Activated T-cell treated with anti-CD3 and anti-CD28 coated beads, Interleukin-2, amount 50 U/mL, for 72 hours (primary cell): ENCODE measurements around the gene AMOTL2. TPM values are rescaled to one million over a fixed set of nuclear protein-coding genes. Genes with fewer than 3 reads are reported as not detected.

Experiments
- ATAC-seq, 2 donors: fragments of 150-1000 bp; cut with Tn5 transposase; replicated peaks in 1 of 2; 2 replicates each; pipeline ENCODE4 v1.10.0; 2021; ENCODE audit warnings: moderate library complexity in 2 of 2, mild to moderate bottlenecking in 1 of 2
- DNase-seq, 2 donors: peaks; one replicate each; pipeline ENCODE4 v3.0.0; 2021 to 2022; ENCODE audit warnings: mixed read lengths in 1 of 2
- H3K27ac Mint-ChIP-seq: one replicate; pipeline ENCODE4 v1.8.0; 2022; ENCODE audit warnings: mild to moderate bottlenecking, moderate library complexity, mixed read lengths
- H3K27me3 Mint-ChIP-seq: one replicate; pipeline ENCODE4 v1.8.0; 2022; ENCODE audit warnings: low read depth, mixed read lengths
- H3K36me3 Mint-ChIP-seq, 2 donors: one replicate each; pipeline ENCODE4 v1.8.0; 2022; ENCODE audit warnings: mixed read lengths in 2 of 2, mild to moderate bottlenecking in 1 of 2; ENCODE audit not compliant: insufficient read depth in 2 of 2
- H3K4me1 Mint-ChIP-seq: one replicate; pipeline ENCODE4 v1.8.0; 2022; ENCODE audit warnings: low read depth, mixed read lengths
- H3K4me3 Mint-ChIP-seq, 2 donors: one replicate each; pipeline ENCODE4 v1.8.0; 2022; ENCODE audit warnings: mild to moderate bottlenecking in 2 of 2, mixed read lengths in 2 of 2, moderate library complexity in 2 of 2
- H3K9me3 Mint-ChIP-seq, 2 donors: one replicate each; pipeline ENCODE4 v1.8.0; 2022; ENCODE audit warnings: mixed read lengths in 2 of 2
- total RNA-seq, 2 donors: library from RNA; stranded (reverse); gene quantifications; one replicate each; pipeline ENCODE4 v1.2.3, GENCODE V29; 2022

AMOTL2 gene
- total RNA-seq, 2 donors from 2014 or later: 0.07 TPM; not detected in 1

GRCh38 chr3:134326760-134327593, 47.3 kb downstream of the AMOTL2 start:
- no peak for DNase-seq
- Mint-ChIP-seq H3K4me1 (peaks cover 3% of the 10 kb centered on the region), H3K27me3 (peaks cover 7% of the 10 kb centered on the region), H3K27ac (no peak overlapping the region), H3K9me3 (no peaks in the 10 kb centered on the region), H3K36me3 (no peaks in the 10 kb centered on the region), H3K4me3 (no peak overlapping the region)
- ATAC-seq: no peak

DNA sequence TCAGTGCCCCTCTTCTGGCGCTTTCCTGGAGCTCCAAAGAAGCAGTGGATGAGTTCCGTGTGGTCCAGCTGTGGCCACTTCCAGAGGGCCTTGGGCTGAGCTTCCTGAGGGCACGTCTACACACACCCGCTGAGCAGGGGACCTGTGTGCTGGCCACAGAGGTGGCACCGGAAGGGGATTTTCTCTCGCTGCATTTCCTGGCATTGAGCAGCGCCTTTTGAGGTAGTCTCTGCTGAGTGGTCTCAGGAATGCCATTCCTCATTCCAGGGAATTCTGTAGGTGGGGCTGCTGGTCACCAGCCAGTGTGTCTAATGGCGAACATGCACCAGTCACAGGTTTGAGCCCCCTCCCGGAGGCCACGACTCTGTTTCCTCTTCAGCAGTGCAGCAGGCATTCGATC, 48.1 kb downstream of the AMOTL2 start:
- Mint-ChIP-seq H3K36me3 (no peaks in the 10 kb centered on the region), H3K27me3 (peaks cover 7% of the 10 kb centered on the region), H3K4me3 (no peak overlapping the region), H3K27ac (no peak overlapping the region), H3K4me1 (peaks cover 3% of the 10 kb centered on the region), H3K9me3 (no peaks in the 10 kb centered on the region)
- DNase-seq (no peak), ATAC-seq (no peak)

GRCh38 chr3:134325706-134326105, 48.5 kb downstream of the AMOTL2 start:
- H3K27ac Mint-ChIP-seq: no peak overlapping the region
- H3K4me1 Mint-ChIP-seq: peaks cover 3% of the 10 kb centered on the region
- H3K4me3 Mint-ChIP-seq: no peak overlapping the region
- no peaks in the 10 kb centered on the region for H3K9me3 Mint-ChIP-seq
- peaks cover 7% of the 10 kb centered on the region for H3K27me3 Mint-ChIP-seq
- no peaks in the 10 kb centered on the region for H3K36me3 Mint-ChIP-seq
- no peak for DNase-seq
- no peak for ATAC-seq

DNA sequence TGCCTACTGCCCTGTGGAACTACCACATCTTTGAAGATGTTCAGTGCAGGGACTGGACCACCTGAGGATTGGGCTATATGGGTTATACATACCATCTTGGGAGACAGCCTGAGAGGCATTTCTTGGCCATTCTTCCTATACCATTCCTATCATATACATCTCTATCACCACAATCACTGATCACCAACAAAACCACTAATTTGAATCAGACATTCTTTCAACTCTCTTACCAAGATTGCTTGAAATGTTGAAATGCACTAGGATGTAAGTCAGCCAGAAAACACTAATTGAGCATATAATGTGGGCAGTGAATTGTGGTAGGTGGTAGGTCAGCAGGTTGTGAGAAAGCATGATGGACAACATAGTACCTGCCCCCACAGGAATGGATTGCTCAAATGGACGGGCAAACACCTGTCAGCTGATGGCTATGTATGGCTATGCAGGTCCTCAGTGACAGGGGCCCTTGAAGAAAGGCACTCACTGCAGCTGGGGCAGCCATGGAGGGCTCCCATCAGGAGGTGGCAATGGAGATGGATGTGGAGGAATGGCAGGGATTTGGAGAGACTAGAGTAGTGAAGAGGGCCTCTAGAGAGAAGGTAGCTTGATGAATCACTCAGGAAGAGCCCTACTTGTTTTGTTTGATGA, 49.1 kb downstream of the AMOTL2 start:
- H3K9me3 Mint-ChIP-seq: no peaks in the 10 kb centered on the region
- no peak overlapping the region for H3K27ac Mint-ChIP-seq
- no peak for DNase-seq
- no peak overlapping the region for H3K4me3 Mint-ChIP-seq
- H3K27me3 Mint-ChIP-seq: peaks cover 7% of the 10 kb centered on the region
- peaks cover 3% of the 10 kb centered on the region for H3K4me1 Mint-ChIP-seq
- no peaks in the 10 kb centered on the region for H3K36me3 Mint-ChIP-seq
- ATAC-seq: no peak

- no peak for ATAC-seq
- no peak for DNase-seq
- no peaks in the 10 kb centered on the region for H3K4me1 Mint-ChIP-seq
- H3K9me3 Mint-ChIP-seq: no peaks in the 10 kb centered on the region
- H3K27me3 Mint-ChIP-seq: peaks cover 7% of the 10 kb centered on the region
- H3K36me3 Mint-ChIP-seq: no peaks in the 10 kb centered on the region
- H3K4me3 Mint-ChIP-seq: no peak overlapping the region
- H3K27ac Mint-ChIP-seq: no peak overlapping the region
These were observed 50.0 kb downstream of the AMOTL2 start for GRCh38 chr3:134323966-134324962.

DNA sequence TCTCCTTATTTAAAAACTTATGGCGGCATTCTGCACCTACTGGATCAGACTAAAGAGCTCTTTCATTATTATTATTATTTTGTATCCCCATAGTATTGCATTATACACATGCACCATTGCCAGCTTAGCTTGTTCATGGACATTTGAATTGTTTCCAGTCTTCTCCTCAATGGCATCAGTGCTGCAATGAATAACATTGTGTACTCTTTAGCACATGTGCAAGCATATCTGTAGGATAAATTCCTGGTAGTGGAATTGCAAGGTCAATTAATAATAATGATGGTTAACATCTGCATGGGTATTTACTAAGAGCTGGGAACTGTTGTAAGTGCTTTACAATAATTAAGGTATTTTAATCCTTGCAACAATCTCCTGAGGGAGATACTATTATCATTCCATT, 52.0 kb downstream of the AMOTL2 start:
- Mint-ChIP-seq H3K4me1 (no peaks in the 10 kb centered on the region), H3K9me3 (no peaks in the 10 kb centered on the region), H3K36me3 (no peaks in the 10 kb centered on the region), H3K4me3 (no peak overlapping the region), H3K27me3 (peaks cover 7% of the 10 kb centered on the region), H3K27ac (no peak overlapping the region)
- DNase-seq: no peak
- no peak for ATAC-seq

DNA sequence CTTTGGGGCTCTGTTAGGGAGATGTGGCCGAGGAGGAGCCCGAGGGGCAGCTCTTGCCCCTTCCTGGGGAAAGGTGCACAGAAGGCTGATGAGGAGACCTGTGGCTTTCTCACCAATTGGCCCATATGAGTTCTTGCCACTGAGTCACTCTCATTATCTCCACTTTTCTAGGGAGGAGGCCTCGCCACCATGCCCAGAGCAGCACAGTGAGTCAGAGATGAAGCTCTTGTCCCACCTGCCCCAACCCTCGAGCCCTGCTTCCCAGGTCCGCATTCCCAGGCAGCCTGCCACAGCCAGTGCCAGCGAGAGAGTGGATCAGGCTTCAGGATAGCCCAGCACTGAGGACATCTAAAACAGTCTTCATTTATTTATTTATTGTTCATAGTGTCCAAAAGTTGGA, 53.5 kb downstream of the AMOTL2 start:
- no peak for DNase-seq
- no peak overlapping the region for H3K27ac Mint-ChIP-seq
- H3K27me3 Mint-ChIP-seq: peaks cover 12% of the 10 kb centered on the region
- H3K36me3 Mint-ChIP-seq: no peaks in the 10 kb centered on the region
- no peaks in the 10 kb centered on the region for H3K9me3 Mint-ChIP-seq
- ATAC-seq: no peak
- H3K4me3 Mint-ChIP-seq: no peak overlapping the region
- no peaks in the 10 kb centered on the region for H3K4me1 Mint-ChIP-seq

DNA sequence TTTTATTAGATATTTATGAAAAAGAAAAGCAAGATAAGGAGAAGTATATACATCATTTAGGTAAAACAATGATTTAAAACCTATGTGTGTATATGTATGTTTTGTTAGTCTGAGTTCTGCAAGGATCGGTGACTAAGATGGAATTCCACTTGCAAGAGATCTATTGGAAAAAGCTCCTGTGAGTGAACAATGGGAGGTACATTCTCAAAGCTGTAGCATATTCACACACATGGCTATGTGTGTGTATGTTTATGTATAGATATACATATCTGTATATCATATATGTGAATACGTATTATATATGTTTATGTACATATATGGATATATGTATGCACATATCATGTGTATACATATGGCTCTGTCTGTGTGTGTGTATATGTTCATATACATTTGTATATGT, 54.3 kb downstream of the AMOTL2 start:
- no peaks in the 10 kb centered on the region for H3K36me3 Mint-ChIP-seq
- H3K27me3 Mint-ChIP-seq: peaks cover 17% of the 10 kb centered on the region
- H3K27ac Mint-ChIP-seq: no peak overlapping the region
- ATAC-seq (no peak), DNase-seq (no peak)
- H3K4me3 Mint-ChIP-seq: no peak overlapping the region
- H3K9me3 Mint-ChIP-seq: no peaks in the 10 kb centered on the region
- no peaks in the 10 kb centered on the region for H3K4me1 Mint-ChIP-seq

- Mint-ChIP-seq H3K4me3 (no peak overlapping the region), H3K36me3 (no peaks in the 10 kb centered on the region), H3K9me3 (no peaks in the 10 kb centered on the region), H3K27me3 (peaks cover 29% of the 10 kb centered on the region), H3K27ac (no peak overlapping the region), H3K4me1 (no peaks in the 10 kb centered on the region)
- no peak for DNase-seq
- ATAC-seq: no peak
These were observed 56.1 kb downstream of the AMOTL2 start for GRCh38 chr3:134318166-134318565.

DNA sequence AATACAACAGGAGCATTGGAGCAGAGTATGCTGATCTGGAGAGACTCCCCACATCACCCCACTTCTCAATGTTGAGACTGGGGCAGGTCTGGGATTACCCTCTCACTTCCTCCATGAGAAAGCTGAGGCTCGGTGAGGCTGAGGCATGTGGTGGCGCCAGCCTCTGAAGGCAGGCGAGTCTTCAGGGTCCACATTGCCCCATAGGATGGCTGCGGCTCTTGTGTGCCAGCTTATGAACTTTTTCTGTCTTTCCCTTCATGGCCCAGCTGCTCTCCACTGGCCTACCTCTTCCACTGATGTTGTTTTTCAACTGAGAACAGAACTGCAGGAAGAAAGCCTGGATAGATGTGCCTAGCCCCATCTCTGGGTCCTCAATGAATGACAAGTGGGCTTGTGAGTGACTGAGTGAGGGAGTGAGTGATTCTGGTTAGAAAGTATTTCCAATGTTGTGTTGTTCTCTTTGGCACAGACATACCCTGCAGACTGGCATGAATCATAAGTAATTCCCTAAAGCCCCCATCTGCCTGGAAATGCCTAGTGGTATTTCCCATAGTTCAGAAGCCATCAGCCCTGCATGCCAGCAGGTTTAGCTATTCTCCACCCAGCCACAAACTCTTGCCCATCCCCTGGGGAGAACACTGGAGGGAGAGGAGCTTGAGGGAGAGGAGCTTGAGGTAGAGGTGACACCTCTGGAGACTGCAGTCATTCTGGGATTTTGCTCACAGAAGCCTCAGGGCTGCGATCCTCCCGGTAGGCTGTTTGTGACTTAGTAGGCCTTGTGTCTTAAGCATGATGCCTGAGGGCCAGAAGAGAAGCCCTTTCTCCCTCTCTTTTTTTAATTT, 56.9 kb downstream of the AMOTL2 start:
- no peak for DNase-seq

DNA sequence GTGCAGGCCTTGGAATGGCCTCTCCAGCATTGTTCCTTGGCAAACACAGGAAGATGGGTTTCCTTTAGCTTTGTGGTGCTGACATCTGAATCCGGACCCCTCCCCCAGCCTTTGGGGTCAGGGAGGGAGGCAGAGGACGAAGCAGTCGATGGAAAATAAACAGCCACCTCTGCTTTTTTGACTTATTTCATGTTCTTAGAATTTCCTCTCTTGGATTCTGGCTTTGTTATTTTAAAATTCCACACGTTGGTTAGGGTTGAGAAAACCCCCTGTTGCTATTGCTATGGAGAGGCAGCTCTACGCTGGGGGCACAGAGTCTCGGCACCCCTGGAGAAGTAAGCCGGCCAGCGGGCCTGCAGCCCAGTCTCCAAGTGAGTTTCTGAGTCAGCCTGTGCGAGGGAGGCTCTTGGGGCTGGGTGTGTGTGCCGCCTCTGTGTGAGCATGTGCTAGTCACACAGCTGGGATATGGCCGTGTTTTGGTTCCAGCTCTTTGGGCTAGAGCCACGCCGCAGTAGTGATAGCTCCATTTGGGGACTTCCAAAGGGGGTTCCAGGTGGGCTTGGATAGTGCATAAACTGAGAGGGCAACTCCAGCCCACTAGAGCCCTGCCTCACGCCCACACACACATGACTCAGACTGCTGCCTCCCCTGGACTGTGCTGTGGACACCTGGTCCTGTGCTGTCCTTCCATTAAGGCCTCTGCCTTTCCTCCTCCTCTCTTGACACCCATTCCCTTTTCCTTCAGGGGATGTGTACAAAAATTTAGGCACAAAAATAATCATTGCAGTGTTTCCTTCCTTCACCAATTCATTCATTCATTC, 58.8 kb downstream of the AMOTL2 start:
- no peak for ATAC-seq
- H3K9me3 Mint-ChIP-seq: no peaks in the 10 kb centered on the region
- no peak overlapping the region for H3K27ac Mint-ChIP-seq
- H3K4me3 Mint-ChIP-seq: no peak overlapping the region
- no peaks in the 10 kb centered on the region for H3K36me3 Mint-ChIP-seq
- no peak for DNase-seq
- no peaks in the 10 kb centered on the region for H3K4me1 Mint-ChIP-seq
- H3K27me3 Mint-ChIP-seq: peaks cover 25% of the 10 kb centered on the region

More for the DNA sequence above, 56.9 kb downstream of the AMOTL2 start:
- no peak for ATAC-seq
- H3K36me3 Mint-ChIP-seq: no peaks in the 10 kb centered on the region
- H3K4me3 Mint-ChIP-seq: no peak overlapping the region
- H3K27me3 Mint-ChIP-seq: peaks cover 25% of the 10 kb centered on the region
- H3K27ac Mint-ChIP-seq: no peak overlapping the region
- no peaks in the 10 kb centered on the region for H3K9me3 Mint-ChIP-seq
- H3K4me1 Mint-ChIP-seq: no peaks in the 10 kb centered on the region
